ENCODE results near the gene C1orf52.

C1orf52 gene

GRCh38 chr1:85229574-85230097 is 29.8 kb downstream of the C1orf52 start:
- DNase-seq, result no peak

- no peak for DNase-seq
Observed at GRCh38 chr1:85228972-85229371, 30.5 kb downstream of the C1orf52 start.

DNA sequence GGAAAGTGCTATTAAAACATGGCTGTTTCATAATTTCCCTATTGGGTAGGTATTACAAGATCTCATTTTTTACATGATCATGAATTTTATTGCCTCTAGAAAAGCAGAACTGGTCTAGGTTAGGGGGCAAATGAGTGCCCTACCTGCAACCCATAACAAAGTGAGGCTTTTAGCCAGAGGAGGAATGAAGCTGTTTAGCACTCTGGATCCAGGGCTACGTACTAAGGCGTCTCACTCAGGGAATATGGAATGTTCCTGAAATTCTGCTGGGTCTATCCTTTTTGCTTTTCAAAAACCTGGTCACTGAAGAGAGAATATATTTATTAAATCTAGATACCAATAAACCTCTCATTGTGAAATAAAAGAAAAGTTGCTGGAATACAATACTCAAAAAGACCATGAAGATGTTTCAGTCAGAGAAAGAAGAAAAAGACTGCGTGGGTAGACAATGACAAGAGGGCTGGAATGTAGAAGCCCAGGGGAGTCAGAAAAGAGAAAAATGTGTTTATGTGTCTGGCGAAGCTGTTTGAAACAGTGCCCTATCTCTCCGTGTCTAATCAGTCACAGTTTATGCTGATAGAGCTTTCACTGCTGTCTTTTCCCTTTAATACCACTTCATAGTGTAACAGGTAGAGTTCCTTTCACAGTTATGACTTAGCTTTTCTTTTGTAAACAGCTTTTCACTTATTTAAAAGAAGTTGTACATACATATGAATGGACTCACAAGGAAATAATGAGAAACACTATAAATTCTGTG is 33.7 kb downstream of the C1orf52 start:
- DNase-seq, result no peak

DNA sequence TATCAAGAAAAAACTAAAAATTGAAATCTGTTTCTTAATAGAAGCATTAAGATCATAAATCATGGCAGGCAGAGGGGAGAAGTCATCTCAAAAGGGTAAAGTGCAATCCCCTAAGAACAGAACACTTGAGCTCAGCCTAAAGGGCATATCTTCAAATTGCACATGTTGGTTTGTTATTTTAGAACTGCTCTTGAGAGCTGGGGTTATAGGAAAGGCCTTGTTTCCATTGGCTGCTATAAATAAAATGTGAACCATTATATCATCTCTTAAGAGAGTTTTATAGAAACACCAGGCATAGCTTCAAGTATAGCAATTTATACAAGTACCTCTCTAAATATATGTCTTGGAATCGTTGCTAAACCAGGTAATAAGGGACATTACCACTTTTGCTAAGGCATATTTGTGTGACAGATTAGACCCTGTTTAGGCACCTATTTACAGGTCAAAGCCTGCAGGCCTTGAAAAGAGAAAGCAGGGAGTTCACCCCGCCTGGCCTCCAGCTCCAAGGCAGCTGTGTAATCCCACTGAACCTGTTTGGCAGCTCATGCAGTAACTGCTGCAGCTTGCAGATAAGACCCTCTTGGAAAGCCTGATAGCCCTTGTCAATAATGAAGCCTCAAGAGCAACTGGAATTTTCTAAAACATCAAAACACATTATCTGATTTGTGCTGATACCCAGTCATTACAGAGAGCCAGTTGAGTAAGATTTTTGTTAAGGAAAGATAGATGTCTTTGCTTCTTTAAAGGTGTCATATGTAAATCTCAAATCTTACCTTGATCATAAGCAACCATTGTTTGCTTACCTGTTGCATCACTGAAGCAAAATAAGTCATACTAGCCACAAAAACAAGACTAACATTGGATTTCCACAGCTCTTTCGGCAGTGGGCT is 34.5 kb downstream of the C1orf52 start:
- DNase-seq, result no peak

GRCh38 chr1:85224295-85224694 is 35.2 kb downstream of the C1orf52 start:
- no peak for DNase-seq

GRCh38 chr1:85223334-85223733 is 36.1 kb downstream of the C1orf52 start:
- no peak for DNase-seq

GRCh38 chr1:85220756-85221201 is 38.7 kb downstream of the C1orf52 start:
- DNase-seq, result no peak

- DNase-seq, result no peak
Observed at GRCh38 chr1:85219853-85220610, 39.4 kb downstream of the C1orf52 start.

DNA sequence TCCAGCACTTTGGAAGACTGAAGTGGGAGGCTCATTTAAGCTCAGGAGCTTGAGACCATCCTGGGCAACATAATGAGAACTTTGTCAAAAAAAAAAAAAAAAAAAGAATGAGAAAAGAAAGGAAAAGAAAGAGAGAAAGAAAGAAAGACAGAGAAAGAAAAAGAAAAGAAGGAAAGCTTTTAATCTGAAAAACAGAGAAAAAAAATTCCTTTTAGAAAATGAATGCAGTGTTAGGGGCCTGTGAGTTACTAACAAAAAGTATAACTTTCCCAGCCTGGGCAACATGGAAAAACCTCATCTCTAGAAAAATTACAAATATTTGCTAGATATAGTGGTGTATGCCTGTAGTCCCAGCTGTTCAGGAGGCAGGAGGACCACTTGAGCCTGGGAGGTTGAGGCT is 42.8 kb downstream of the C1orf52 start:
- DNase-seq, result no peak

GRCh38 chr1:85214654-85215053 is 44.8 kb downstream of the C1orf52 start:
- DNase-seq, result no peak

DNA sequence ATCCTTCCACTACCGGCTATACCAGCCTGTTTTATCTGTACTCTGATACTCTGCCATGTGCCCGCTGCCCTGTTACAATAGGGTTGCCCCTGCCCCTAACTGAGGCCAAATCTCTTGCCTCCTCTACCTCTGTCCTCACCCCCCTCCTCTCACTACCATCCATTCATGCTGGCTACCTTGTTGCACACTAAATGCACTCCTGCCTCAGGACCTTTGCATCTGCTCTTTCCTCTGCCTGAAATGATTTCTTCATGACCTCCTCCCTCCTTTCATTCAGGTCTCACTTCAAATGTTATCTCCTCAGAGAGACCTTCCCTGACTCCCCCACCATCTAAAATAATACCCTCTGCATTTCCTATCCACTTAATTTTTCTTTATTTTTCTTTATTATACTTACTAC is 51.0 kb downstream of the C1orf52 start:
- DNase-seq, result no peak

DNA sequence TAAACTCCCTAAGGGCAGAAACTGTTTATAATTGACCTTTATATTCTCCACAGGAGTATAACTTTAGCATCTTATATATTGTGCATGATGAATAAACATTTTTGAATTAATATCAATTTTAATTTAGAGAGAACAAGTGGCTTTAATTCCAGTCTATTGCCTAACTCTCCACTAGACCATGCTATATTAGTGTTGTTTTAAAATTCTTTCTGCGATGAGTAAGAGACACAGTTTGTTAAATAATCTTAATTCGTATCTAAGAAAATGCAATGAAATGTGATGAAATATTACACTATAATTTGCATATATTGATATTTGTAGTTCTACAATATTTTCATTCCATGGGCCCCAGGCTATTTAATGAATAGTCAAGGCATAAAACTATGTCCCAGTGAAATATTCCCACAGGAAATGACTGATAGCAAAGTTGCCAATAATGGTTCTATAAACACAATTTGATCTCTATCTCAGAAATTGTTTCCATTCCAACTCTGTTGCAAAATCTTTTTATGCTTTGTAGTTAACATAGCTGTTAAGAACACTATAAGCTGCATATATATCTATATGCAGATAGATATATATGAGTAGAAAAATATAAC is 55.8 kb downstream of the C1orf52 start:
- no peak for DNase-seq

DNA sequence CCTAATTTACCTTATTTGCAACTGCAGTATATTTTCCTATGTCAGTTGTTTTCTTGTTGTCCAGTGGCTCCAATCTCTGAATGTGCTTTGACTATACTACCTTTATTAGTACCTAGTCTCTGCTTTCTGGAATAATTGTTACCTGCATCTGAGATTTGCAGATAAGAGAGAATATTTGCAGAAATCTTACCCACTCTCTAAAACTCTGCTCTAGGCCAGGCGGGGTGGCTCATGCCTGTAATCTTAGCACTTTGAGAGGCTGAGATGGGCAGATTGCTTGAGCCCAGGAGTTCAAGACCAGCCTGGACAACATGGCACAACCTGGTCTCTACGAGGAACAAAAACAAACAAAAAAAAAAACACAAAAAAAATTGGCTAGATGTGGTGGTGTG is 56.6 kb downstream of the C1orf52 start:
- DNase-seq, result no peak

DNA sequence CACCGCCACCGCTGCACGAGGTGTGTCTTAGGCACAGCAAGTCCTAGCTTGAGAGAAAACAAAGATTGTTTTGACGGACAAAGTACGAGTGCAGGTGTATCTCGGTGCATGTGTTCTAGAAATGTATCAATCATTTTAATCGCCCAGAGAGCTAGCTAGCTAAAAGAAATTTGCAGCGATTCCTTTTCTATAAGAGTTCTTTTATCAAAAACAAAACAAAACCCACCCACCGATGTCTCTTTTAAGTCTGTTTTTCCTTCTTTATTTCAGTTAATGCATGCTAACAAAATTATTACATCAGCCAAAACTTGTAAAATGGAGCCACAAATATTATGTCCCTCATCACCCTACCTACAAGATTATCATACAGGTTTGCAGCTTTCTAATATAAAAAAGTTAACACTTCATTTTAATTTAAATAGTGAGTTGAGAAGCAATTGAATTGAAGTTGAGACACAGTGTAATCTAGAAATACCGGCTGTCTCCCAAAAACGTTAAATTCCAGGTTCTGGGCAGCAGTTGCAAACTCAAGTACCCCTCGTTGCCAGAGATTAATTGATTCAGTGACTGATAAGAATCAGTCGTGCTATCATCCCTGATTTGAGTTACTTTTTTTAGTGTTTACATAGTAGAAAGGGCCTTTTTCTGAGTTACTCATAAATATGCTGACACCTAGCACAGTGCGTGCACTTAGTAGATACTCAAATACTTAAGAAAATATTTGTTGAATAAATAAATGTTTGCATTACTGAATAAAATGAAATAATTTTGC is 57.2 kb downstream of the C1orf52 start:
- no peak for DNase-seq

GRCh38 chr1:85201340-85202091 is 57.9 kb downstream of the C1orf52 start:
- peak; percentile 60 for DNase-seq

DNA sequence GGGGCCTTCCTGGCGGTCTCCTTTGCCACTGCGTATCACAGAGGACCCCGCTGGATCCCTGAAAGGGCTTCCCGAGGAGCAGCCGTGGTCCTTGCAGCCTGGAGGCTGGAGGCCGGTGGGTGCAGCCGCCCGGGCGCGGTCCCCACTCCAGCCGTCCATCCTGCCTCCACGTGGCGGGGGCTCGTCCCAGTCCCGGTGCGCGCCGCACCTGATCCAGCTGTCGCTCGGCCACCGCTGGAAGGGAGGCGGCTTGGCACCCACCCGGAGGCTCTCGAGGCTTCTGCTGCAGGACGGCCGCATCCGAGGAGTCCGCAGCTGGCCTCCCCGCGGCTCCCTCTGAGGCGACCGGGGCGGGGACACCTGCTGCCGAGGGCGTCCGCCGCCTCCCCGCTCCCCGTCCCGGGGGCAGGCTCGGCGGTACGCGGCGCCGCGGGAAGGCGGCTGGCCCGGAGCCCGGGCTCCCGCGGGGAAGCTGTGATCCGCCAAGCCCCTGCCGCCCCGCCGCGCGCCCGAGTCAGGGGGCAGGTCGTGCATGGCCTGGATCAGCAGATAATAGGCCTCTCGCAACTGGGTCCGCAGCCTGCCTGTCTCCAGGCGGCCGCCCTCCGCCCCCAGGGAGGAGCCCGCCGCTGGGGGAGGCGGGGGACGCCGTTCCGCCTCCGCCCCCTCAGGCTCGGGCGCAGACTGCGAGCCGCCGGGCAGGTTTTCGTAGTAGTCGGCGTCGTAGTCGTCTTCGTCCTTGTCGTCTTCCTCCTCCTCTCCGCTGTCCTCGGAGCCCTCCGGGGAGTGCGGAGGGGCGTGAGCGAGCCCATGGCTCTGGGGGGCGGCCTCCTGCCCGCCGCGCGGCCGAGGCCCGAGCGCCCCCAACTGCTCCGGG is 58.8 kb downstream of the C1orf52 start, which contains the start of gene SYDE2:
TSS of gene SYDE2 (minus strand) at position 554 of the 877 bp plus-strand sequence. CDS start at position 534, 20 bp downstream.
- DNase-seq, result peak; percentile 62

All from stimulated activated CD4-positive, alpha-beta T cell treated with anti-CD3 and anti-CD28 coated beads, Interleukin-12 subunit alpha, Interleukin-12 subunit beta, amount 100 ng/mL, for 4 hours (primary cell).